Breast epithelium (tissue), 3 donors: ENCODE data around the gene LPP.

Experiments
- CTCF ChIP-seq, 3 donors: fragments of 450-650 bp; IDR thresholded peaks; one replicate each; pipeline ENCODE4 v1.5.1; 2016 to 2017; ENCODE audit warnings: antibody characterized with exemption in 3 of 3, mild to moderate bottlenecking in 3 of 3, moderate library complexity in 3 of 3
- POLR2AphosphoS5 ChIP-seq, 3 donors: sonication (generic); formaldehyde crosslinking; IDR thresholded peaks; one replicate each; pipeline ENCODE4 v1.6.1; 2017; ENCODE audit warnings: antibody characterized with exemption in 3 of 3

DNA sequence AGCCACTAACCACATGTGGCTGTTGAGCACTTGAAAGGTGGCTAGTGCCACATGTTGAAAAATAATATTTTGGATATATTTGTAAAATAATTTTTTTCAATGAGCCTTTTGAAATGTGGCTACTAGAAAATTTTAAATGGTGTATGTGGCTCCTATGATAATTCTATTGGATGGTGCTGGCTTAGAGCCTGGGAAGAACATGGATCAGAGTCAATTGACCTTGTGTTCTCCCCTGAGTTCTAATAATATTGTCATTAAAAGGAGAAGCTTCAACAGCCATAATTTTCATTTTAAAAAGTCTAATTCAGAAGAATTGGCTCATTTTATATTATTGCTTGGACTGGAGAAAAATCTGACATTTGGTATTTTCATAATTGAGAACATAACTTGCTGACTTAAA lies 167.3 kb downstream of the LPP start:
- no peak for TF ChIP-seq CTCF (IDR thresholded peaks at IDR 0.05)
- no peak for TF ChIP-seq POLR2AphosphoS5 (IDR thresholded peaks at IDR 0.05)
